ENCODE results near the gene SAGE1. TPM values are rescaled to one million over a fixed set of nuclear protein-coding genes. Genes with fewer than 3 reads are reported as not detected.

SAGE1 gene
- total RNA-seq, 1 experiment from 2014 or later = not detected

GRCh38 chrX:135927897-135928296 lies 34.4 kb downstream of the SAGE1 start:
- POLR2A ChIA-PET (ENCODE audit: unreplicated experiment) = no interaction called here
- Histone ChIP-seq H4K20me1 (ENCODE audit: insufficient read depth) (no peaks in the 10 kb centered on the region), H3K36me3 (ENCODE audit: low read depth) (no peaks in the 10 kb centered on the region), H3K27ac (no peak overlapping the region), H3K9me2 (ENCODE audit: insufficient read depth) (no peaks in the 10 kb centered on the region), H3K79me2 (ENCODE audit: low read depth) (no peaks in the 10 kb centered on the region), H3F3A (ENCODE audit: insufficient read depth, low read depth) (no peaks in the 10 kb centered on the region), H3K9me3 (ENCODE audit: insufficient read depth, low read depth) (no peaks in the 10 kb centered on the region), H3K4me1 (replicated peaks; ENCODE audit: insufficient read depth) (no peaks in the 10 kb centered on the region), H3K4me3 (no peak overlapping the region), H3K4me2 (no peak overlapping the region), H3K27me3 (ENCODE audit: insufficient read depth, low read depth) (peaks cover 63% of the 10 kb centered on the region), H2AFZ (no peak overlapping the region)
- intact Hi-C loops (cut with micrococcal nuclease; ENCODE audit: unreplicated experiment) = no loop called here
- no TSS peak for BruUV-seq (replicated peaks)
- CTCF ChIA-PET = no interaction called here
- TF ChIP-seq CTCF (conservative IDR thresholded peaks at IDR 0.05) (no peak), EZH2 (IDR thresholded peaks at IDR 0.05; ENCODE audit: low read depth) (no peak)
- no peak for DNase-seq

GRCh38 chrX:135931644-135932487 lies 38.4 kb downstream of the SAGE1 start:
- H2AFZ ChIP-seq = no peak overlapping the region
- BruUV-seq (replicated peaks) = no TSS peak
- no peak overlapping the region for H3K4me3 ChIP-seq
- ChIA-PET POLR2A (ENCODE audit: unreplicated experiment) (no interaction called here), CTCF (no interaction called here)
- H3K4me2 ChIP-seq = no peak overlapping the region
- H3K27me3 ChIP-seq (ENCODE audit: insufficient read depth, low read depth) = peaks cover 60% of the 10 kb centered on the region
- no peaks in the 10 kb centered on the region for H3K4me1 ChIP-seq (replicated peaks; ENCODE audit: insufficient read depth)
- no peaks in the 10 kb centered on the region for H3K79me2 ChIP-seq (ENCODE audit: low read depth)
- no peaks in the 10 kb centered on the region for H3K9me3 ChIP-seq (ENCODE audit: insufficient read depth, low read depth)
- H3K9me2 ChIP-seq (ENCODE audit: insufficient read depth) = no peaks in the 10 kb centered on the region
- H3K36me3 ChIP-seq (ENCODE audit: low read depth) = no peaks in the 10 kb centered on the region
- intact Hi-C loops (cut with micrococcal nuclease; ENCODE audit: unreplicated experiment) = loop anchor here (5.0 to 10.0 kb wide), 2 partner anchors 335 to 447 kb away; no protein-coding TSS in a partner anchor
- peak; percentile 43 to 49 for DNase-seq
- no peak overlapping the region for H3K27ac ChIP-seq
- no peaks in the 10 kb centered on the region for H4K20me1 ChIP-seq (ENCODE audit: insufficient read depth)
- H3F3A ChIP-seq (ENCODE audit: insufficient read depth, low read depth) = no peaks in the 10 kb centered on the region
- TF ChIP-seq EZH2 (IDR thresholded peaks at IDR 0.05; ENCODE audit: low read depth) (no peak), CTCF (conservative IDR thresholded peaks at IDR 0.05) (peak; percentile 83)

GRCh38 chrX:135944486-135944885 lies 51.0 kb downstream of the SAGE1 start:
- H3K9me2 ChIP-seq (ENCODE audit: insufficient read depth) = no peaks in the 10 kb centered on the region
- no peaks in the 10 kb centered on the region for H3K27me3 ChIP-seq (ENCODE audit: insufficient read depth, low read depth)
- H2AFZ ChIP-seq = no peak overlapping the region
- H3K4me2 ChIP-seq = no peak overlapping the region
- POLR2A ChIA-PET (ENCODE audit: unreplicated experiment) = no interaction called here
- no peak overlapping the region for H3K4me3 ChIP-seq
- no peaks in the 10 kb centered on the region for H3K79me2 ChIP-seq (ENCODE audit: low read depth)
- no peaks in the 10 kb centered on the region for H3K36me3 ChIP-seq (ENCODE audit: low read depth)
- no TSS peak for BruUV-seq (replicated peaks)
- H4K20me1 ChIP-seq (ENCODE audit: insufficient read depth) = no peaks in the 10 kb centered on the region
- no peak for DNase-seq
- intact Hi-C loops (cut with micrococcal nuclease; ENCODE audit: unreplicated experiment) = no loop called here
- no peaks in the 10 kb centered on the region for H3F3A ChIP-seq (ENCODE audit: insufficient read depth, low read depth)
- CTCF ChIA-PET = no interaction called here
- no peak overlapping the region for H3K27ac ChIP-seq
- no peaks in the 10 kb centered on the region for H3K9me3 ChIP-seq (ENCODE audit: insufficient read depth, low read depth)
- no peak for TF ChIP-seq CTCF (conservative IDR thresholded peaks at IDR 0.05)
- no peak for TF ChIP-seq EZH2 (IDR thresholded peaks at IDR 0.05; ENCODE audit: low read depth)
- H3K4me1 ChIP-seq (replicated peaks; ENCODE audit: insufficient read depth) = no peaks in the 10 kb centered on the region

Data from PC-9 (cell line).